Uterus (tissue), 2 donors: ENCODE measurements around the gene CDK3.
"Not testable (repeated sequence)": the region's sequence is repeated elsewhere in the genome, so short reads cannot be mapped to it uniquely, and the experiment has no call there.

Experiments used
- CTCF ChIP-seq, 4 experiments: fragments of 200-600 bp in 2 of 4; fragments of 450-650 bp in 2 of 4; sonication (generic) in 2 of 4; IDR thresholded peaks; one replicate each; pipeline ENCODE4 v1.5.1; 2016 to 2019; ENCODE audit warnings: antibody characterized with exemption in 4 of 4, mild to moderate bottlenecking in 2 of 4, moderate library complexity in 1 of 4
- POLR2A ChIP-seq, 2 donors: fragments of 450-650 bp; IDR thresholded peaks; one replicate each; pipeline ENCODE4 v1.6.1; 2016; ENCODE audit warnings: antibody characterized with exemption in 2 of 2, mild to moderate bottlenecking in 1 of 2, moderate library complexity in 1 of 2

- not testable (repeated sequence) for TF ChIP-seq CTCF, POLR2A (IDR thresholded peaks at IDR 0.05)
Observed at GRCh38 chr17:76044475-76045007, 43.9 kb downstream of the CDK3 start.
